Stimulated activated naive CD8-positive, alpha-beta T cell treated with anti-CD3 and anti-CD28 coated beads, Interleukin-15, Interleukin-2, amounts not matched to agents 100 ng/mL and 50 ng/mL, for 24 hours (primary cell): Measurements from ENCODE around the gene MVB12B.

ENCODE experiments used
- H3K27ac Mint-ChIP-seq: one replicate; pipeline ENCODE4 v1.8.0; 2021; ENCODE audit warnings: mild to moderate bottlenecking, mixed read lengths
- H3K27me3 Mint-ChIP-seq: one replicate; pipeline ENCODE4 v1.8.0; 2021; ENCODE audit warnings: mixed read lengths
- H3K36me3 Mint-ChIP-seq: one replicate; pipeline ENCODE4 v1.8.0; 2021; ENCODE audit warnings: low read depth, mixed read lengths
- H3K4me1 Mint-ChIP-seq: one replicate; pipeline ENCODE4 v1.8.0; 2021; ENCODE audit warnings: low read depth, mixed read lengths
- H3K4me3 Mint-ChIP-seq: one replicate; pipeline ENCODE4 v1.8.0; 2021; ENCODE audit warnings: mild to moderate bottlenecking, mixed read lengths
- H3K9me3 Mint-ChIP-seq: one replicate; pipeline ENCODE4 v1.8.0; 2021; ENCODE audit warnings: mixed read lengths

MVB12B gene

GRCh38 chr9:126334721-126335621 lies 8.3 kb downstream of the MVB12B start:
- Mint-ChIP-seq H3K4me1 (peaks cover 22% of the 10 kb centered on the region), H3K27ac (no peak overlapping the region), H3K9me3 (no peaks in the 10 kb centered on the region)

GRCh38 chr9:126335837-126336735 lies 9.5 kb downstream of the MVB12B start:
- Mint-ChIP-seq H3K9me3 (no peaks in the 10 kb centered on the region), H3K4me1 (peaks cover 10% of the 10 kb centered on the region), H3K36me3 (peaks cover 6% of the 10 kb centered on the region), H3K27me3 (no peaks in the 10 kb centered on the region), H3K4me3 (no peak overlapping the region), H3K27ac (no peak overlapping the region)

More at GRCh38 chr9:126334721-126335621, 8.3 kb downstream of the MVB12B start:
- Mint-ChIP-seq H3K27me3 (no peaks in the 10 kb centered on the region), H3K36me3 (no peaks in the 10 kb centered on the region), H3K4me3 (no peak overlapping the region)

GRCh38 chr9:126336736-126337325 lies 10.2 kb downstream of the MVB12B start:
- H3K4me1 Mint-ChIP-seq = peaks cover 5% of the 10 kb centered on the region
- no peak overlapping the region for H3K4me3 Mint-ChIP-seq
- H3K36me3 Mint-ChIP-seq = peaks cover 10% of the 10 kb centered on the region
- no peaks in the 10 kb centered on the region for H3K27me3 Mint-ChIP-seq
- no peak overlapping the region for H3K27ac Mint-ChIP-seq
- no peaks in the 10 kb centered on the region for H3K9me3 Mint-ChIP-seq

GRCh38 chr9:126337729-126338372 lies 11.2 kb downstream of the MVB12B start:
- H3K27me3 Mint-ChIP-seq = no peaks in the 10 kb centered on the region
- no peaks in the 10 kb centered on the region for H3K9me3 Mint-ChIP-seq
- H3K4me1 Mint-ChIP-seq = no peaks in the 10 kb centered on the region
- peaks cover 16% of the 10 kb centered on the region for H3K36me3 Mint-ChIP-seq
- H3K27ac Mint-ChIP-seq = no peak overlapping the region
- no peak overlapping the region for H3K4me3 Mint-ChIP-seq

DNA sequence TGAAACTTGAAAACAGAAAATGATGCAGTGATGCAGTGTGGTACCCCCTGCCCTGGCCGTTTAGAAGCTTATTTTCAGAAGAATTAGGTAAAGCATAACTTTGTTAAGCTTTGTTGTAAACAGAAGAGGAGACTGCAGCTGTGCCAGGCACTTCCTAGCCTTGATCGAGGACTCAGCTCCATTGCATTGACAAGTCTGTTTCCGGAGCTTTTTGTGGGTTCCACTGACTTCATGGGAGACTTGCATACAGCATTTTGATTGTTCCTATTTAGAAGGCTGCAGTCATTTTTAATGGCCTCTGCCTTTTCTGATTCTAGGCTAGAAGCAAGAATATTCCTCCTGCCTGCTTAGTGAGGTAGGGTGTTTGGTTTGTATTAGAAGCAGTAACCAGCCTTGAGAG lies 12.3 kb downstream of the MVB12B start:
- H3K4me3 Mint-ChIP-seq = no peak overlapping the region
- peaks cover 16% of the 10 kb centered on the region for H3K36me3 Mint-ChIP-seq
- no peaks in the 10 kb centered on the region for H3K27me3 Mint-ChIP-seq
- H3K4me1 Mint-ChIP-seq = no peaks in the 10 kb centered on the region
- no peak overlapping the region for H3K27ac Mint-ChIP-seq
- H3K9me3 Mint-ChIP-seq = no peaks in the 10 kb centered on the region

DNA sequence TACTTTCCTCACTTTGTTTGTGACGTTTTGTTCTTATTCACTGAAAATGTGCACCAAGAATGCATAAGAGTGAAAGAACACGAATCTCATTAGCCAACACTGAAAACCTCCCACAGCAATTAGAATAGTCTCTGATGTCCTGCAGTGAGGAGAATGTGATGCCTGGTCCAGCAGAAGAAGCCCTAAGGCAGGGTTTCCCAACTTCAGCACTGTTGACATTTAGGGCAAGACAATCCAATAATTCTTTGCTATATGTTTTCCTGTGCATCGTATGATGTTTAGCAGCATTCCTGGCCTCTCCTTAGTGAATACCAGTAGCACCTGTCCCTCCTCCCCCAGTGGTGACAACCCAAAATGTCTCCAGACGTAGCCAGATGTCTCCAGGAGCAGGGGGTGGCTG lies 14.8 kb downstream of the MVB12B start:
- no peaks in the 10 kb centered on the region for H3K27me3 Mint-ChIP-seq
- peaks cover 21% of the 10 kb centered on the region for H3K36me3 Mint-ChIP-seq
- H3K27ac Mint-ChIP-seq = no peak overlapping the region

DNA sequence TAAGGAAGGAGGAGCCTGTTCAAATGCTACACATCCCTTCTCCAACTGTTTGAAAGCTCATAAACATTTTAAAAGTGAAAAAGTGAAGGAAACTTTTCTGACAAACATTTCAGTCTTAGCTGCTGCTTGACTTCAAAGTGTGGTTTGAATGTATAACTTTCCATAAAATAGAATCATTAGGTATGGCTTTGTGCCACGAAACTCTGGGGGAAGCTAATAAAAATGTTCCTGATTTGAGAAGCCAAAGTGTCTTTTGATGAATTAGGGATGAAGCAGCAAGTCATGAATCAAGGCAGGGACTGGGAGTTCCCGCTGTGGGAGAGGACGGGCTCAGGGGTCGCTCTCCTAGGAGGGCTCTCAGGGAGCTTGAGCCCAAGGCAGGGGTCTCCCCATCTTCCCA lies 15.3 kb downstream of the MVB12B start:
- H3K9me3 Mint-ChIP-seq = no peaks in the 10 kb centered on the region
- peaks cover 24% of the 10 kb centered on the region for H3K36me3 Mint-ChIP-seq
- no peaks in the 10 kb centered on the region for H3K27me3 Mint-ChIP-seq
- H3K27ac Mint-ChIP-seq = no peak overlapping the region
- peaks cover 5% of the 10 kb centered on the region for H3K4me1 Mint-ChIP-seq
- H3K4me3 Mint-ChIP-seq = no peak overlapping the region

More for the DNA sequence above, 14.8 kb downstream of the MVB12B start:
- no peaks in the 10 kb centered on the region for H3K9me3 Mint-ChIP-seq
- no peak overlapping the region for H3K4me3 Mint-ChIP-seq
- H3K4me1 Mint-ChIP-seq = peaks cover under 1% of the 10 kb centered on the region

GRCh38 chr9:126342621-126343031 lies 16.0 kb downstream of the MVB12B start:
- Mint-ChIP-seq H3K4me1 (peaks cover 5% of the 10 kb centered on the region), H3K36me3 (peaks cover 24% of the 10 kb centered on the region), H3K27me3 (no peaks in the 10 kb centered on the region), H3K27ac (no peak overlapping the region), H3K4me3 (no peak overlapping the region), H3K9me3 (no peaks in the 10 kb centered on the region)

GRCh38 chr9:126343271-126343700 lies 16.7 kb downstream of the MVB12B start:
- no peak overlapping the region for H3K27ac Mint-ChIP-seq
- H3K36me3 Mint-ChIP-seq = peaks cover 24% of the 10 kb centered on the region
- H3K4me3 Mint-ChIP-seq = no peak overlapping the region
- no peaks in the 10 kb centered on the region for H3K9me3 Mint-ChIP-seq
- H3K4me1 Mint-ChIP-seq = peaks cover 5% of the 10 kb centered on the region
- H3K27me3 Mint-ChIP-seq = no peaks in the 10 kb centered on the region

- peaks cover 31% of the 10 kb centered on the region for H3K36me3 Mint-ChIP-seq
- H3K4me3 Mint-ChIP-seq = no peak overlapping the region
- H3K27me3 Mint-ChIP-seq = no peaks in the 10 kb centered on the region
- peaks cover 7% of the 10 kb centered on the region for H3K9me3 Mint-ChIP-seq
- H3K27ac Mint-ChIP-seq = no peak overlapping the region
- H3K4me1 Mint-ChIP-seq = peaks cover 10% of the 10 kb centered on the region
These were observed 19.4 kb downstream of the MVB12B start for GRCh38 chr9:126346031-126346430.

DNA sequence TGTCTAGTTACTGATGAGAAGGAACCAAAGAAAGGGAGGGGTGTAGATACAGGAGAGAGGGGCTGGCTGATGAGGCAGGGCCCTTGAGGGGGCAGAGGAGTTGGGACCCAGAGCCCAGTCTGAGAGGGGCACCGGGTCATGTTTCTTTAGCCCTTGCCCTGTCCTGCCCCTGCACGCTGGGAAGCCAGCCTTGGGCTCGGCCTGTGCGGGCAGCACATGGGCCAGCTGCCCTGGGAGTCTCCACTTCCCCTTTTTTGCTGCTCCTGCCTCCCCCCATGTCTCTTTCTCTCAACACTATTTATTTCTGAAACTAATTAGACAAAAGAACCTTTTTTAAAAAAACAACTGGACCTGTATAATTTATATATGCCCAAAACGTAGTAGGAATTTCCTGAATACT lies 20.5 kb downstream of the MVB12B start:
- Mint-ChIP-seq H3K36me3 (peaks cover 26% of the 10 kb centered on the region), H3K4me3 (no peak overlapping the region), H3K27ac (no peak overlapping the region), H3K27me3 (no peaks in the 10 kb centered on the region), H3K9me3 (peaks cover 10% of the 10 kb centered on the region), H3K4me1 (peaks cover 10% of the 10 kb centered on the region)

GRCh38 chr9:126347911-126348760 lies 21.5 kb downstream of the MVB12B start:
- Mint-ChIP-seq H3K4me3 (no peak overlapping the region), H3K4me1 (peaks cover 10% of the 10 kb centered on the region), H3K9me3 (peaks cover 10% of the 10 kb centered on the region), H3K36me3 (peaks cover 23% of the 10 kb centered on the region), H3K27ac (no peak overlapping the region), H3K27me3 (no peaks in the 10 kb centered on the region)

DNA sequence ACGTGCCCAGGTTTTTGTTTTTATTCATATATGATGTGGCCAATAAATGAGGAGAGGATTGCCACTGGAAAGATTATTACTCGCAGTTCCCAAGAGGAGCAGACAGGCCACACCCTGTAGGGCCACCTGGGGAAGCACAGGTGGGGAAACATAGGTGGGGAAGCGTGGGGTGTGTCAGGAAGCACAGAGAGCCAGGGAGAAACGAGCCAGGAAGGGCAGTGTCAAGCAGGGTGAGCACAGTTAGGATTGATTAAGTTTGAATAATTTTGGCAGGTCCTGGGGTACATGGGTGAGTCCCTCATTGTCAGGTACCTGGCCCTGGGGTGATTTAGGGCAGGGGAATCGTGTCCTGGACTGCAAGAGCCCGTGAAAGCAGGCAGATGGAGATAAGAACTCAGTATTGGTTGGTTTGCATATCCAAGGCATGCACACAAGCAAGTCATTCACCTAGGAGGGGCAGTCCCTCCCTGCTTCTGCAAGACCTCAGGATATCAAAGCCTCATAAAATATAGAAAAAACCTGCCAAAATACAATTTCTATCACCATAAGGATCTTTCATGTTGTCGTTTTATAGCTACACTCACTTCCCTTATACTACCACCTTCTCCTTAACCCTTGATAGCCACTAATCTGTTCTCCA lies 22.4 kb downstream of the MVB12B start:
- H3K4me1 Mint-ChIP-seq = peaks cover 11% of the 10 kb centered on the region
- peaks cover 23% of the 10 kb centered on the region for H3K36me3 Mint-ChIP-seq
- H3K27me3 Mint-ChIP-seq = no peaks in the 10 kb centered on the region
- peaks cover 10% of the 10 kb centered on the region for H3K9me3 Mint-ChIP-seq
- H3K27ac Mint-ChIP-seq = no peak overlapping the region
- no peak overlapping the region for H3K4me3 Mint-ChIP-seq
